ENCODE results near the gene GLDN. TPM values are rescaled to one million over a fixed set of nuclear protein-coding genes. Genes with fewer than 3 reads are reported as not detected.
A peak's percentile ranks its signal among the peaks of the same experiment; 100 is the strongest.

The GLDN gene
- total and polyA plus RNA-seq, 8 donors = 0.23 to 16.8 (median 0.68) TPM; not detected in 2

DNA sequence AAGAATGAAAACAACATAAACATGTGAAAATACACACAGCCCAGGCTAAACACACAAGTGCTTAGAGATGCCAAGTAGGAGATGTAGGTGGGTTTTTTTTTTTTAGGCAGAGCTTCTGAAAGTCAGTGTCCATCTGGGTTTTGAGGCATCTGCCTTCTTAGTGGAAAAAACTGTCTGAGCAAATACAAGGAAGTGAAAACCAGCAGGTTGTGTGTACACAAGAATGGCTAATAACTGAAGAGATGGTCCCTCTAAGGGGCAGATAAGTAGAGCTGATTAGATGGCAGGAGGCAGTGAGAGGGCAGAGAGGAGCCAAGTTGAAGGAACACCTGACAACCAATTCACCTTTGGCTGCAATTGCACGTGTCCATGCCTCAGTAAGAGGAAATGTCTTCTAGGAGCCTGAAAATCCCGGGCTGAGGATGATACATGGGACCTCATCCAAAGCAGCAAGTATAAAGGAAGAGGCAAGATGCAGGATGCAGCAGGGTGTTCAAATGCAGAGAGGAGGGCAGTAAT is 37.9 kb upstream of the GLDN start:
- ATAC-seq (no peak), FAIRE-seq (no peak), DNase-seq (no peak)
- intact Hi-C loops (cut with DNase I) = no loop called here
- no peak overlapping the region for H3K27ac ChIP-seq
- H3K4me3 ChIP-seq = no peak overlapping the region
- no peaks in the 10 kb centered on the region for H3K9me3 ChIP-seq
- H3K36me3 ChIP-seq = no peaks in the 10 kb centered on the region
- H3K4me1 ChIP-seq = peaks cover 0 to 8% (median 0%) of the 10 kb centered on the region in 3 donors
- H3K27me3 ChIP-seq = no peaks in the 10 kb centered on the region
- TF ChIP-seq, protein P1, sequence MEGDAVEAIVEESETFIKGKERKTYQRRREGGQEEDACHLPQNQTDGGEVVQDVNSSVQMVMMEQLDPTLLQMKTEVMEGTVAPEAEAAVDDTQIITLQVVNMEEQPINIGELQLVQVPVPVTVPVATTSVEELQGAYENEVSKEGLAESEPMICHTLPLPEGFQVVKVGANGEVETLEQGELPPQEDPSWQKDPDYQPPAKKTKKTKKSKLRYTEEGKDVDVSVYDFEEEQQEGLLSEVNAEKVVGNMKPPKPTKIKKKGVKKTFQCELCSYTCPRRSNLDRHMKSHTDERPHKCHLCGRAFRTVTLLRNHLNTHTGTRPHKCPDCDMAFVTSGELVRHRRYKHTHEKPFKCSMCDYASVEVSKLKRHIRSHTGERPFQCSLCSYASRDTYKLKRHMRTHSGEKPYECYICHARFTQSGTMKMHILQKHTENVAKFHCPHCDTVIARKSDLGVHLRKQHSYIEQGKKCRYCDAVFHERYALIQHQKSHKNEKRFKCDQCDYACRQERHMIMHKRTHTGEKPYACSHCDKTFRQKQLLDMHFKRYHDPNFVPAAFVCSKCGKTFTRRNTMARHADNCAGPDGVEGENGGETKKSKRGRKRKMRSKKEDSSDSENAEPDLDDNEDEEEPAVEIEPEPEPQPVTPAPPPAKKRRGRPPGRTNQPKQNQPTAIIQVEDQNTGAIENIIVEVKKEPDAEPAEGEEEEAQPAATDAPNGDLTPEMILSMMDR (IDR thresholded peaks at IDR 0.05) = no peak
- 56 to 61% methylated on average over 2 of the region's 2 CpGs for WGBS, 2 donors

DNA sequence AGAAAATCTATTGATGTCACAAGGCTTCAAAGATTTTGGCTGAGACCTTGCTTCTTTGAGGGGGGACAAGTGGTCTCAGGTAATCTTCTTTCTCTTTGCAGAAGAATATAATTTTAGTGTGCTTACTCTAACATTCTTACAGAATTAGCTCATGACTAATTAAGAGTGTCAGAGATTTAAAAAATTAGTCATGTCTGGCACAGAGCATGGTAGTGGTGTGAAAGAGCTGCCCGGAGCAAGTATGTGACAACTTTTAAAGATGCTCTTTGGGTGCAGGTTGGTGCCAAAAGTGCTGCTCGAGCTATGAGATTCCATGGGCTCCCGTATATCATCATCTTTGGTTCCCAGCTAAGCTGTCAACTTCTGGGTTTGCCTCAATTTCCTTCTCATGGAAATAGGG is 34.1 kb upstream of the GLDN start:
- Histone ChIP-seq H3K4me3 (no peak overlapping the region), H3K36me3 (no peaks in the 10 kb centered on the region), H3K27me3 (no peaks in the 10 kb centered on the region), H3K9me3 (no peaks in the 10 kb centered on the region), H3K27ac (no peak overlapping the region), H3K4me1 (no peaks in the 10 kb centered on the region)
- intact Hi-C loops (cut with DNase I) = no loop called here
- TF ChIP-seq, protein P1 (IDR thresholded peaks at IDR 0.05) = no peak
- 72 to 76% methylated on average over 3 of the region's 3 CpGs for whole genome bisulfite sequencing, 2 donors
- no peak for DNase-seq
- no peak for ATAC-seq
- FAIRE-seq = no peak

DNA sequence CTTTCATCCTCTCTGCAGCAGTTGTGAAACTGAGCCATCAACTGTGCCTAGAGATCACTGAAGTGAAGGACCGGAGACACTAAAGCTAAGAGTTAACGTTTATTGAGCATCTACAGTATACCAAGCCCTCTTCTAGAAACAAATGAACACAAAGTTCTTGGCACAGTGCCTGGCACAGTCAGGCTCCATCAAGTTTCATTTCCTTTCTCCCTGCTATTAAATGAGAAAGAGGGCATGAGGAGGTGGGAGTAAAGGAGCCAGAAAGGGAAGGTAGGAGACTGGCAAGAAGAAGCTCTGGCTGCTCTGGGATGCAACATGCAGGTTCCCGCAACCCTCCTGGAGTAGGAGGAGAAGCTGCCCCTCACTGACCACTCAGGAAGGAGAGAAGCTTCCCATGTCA is 33.6 kb upstream of the GLDN start:
- ATAC-seq (no peak), FAIRE-seq (no peak)

DNA sequence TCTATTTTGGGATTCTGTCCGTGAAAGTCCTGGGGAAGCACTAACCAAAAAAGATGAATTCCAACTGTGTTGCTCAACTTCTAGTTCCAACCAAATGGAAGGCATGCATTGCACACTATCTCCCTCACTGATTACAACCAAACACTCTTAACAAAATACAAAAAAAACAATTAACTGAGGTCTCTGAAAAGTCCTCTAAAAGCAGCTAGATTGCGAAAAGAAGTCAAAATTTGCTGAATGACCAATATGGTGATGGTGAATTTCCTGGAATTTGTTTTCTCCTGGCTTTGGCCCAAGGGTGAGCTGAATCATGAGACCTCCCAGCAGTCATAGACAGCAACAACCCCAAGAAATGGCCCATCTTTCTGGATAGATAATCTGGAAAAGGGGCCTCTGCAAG is 31.4 kb upstream of the GLDN start:
- Histone ChIP-seq H3K36me3 (no peaks in the 10 kb centered on the region), H3K27me3 (no peaks in the 10 kb centered on the region), H3K4me1 (no peaks in the 10 kb centered on the region), H3K27ac (no peak overlapping the region), H3K4me3 (no peak overlapping the region), H3K9me3 (no peaks in the 10 kb centered on the region)
- FAIRE-seq (no peak), DNase-seq (no peak), ATAC-seq (peak in 2 of 4 donors; percentile 29 to 53)
- intact Hi-C loops (cut with DNase I) = no loop called here
- 84 to 88% methylated on average over 2 of the region's 2 CpGs for WGBS, 2 donors
- TF ChIP-seq, protein P1 (IDR thresholded peaks at IDR 0.05) = no peak

More for the DNA sequence above, 33.6 kb upstream of the GLDN start:
- DNase-seq = no peak
- no peak overlapping the region for H3K4me3 ChIP-seq
- H3K9me3 ChIP-seq = no peaks in the 10 kb centered on the region
- no peak overlapping the region for H3K27ac ChIP-seq
- intact Hi-C loops (cut with DNase I) = no loop called here
- TF ChIP-seq, protein P1 (IDR thresholded peaks at IDR 0.05) = no peak
- H3K4me1 ChIP-seq = no peaks in the 10 kb centered on the region
- H3K36me3 ChIP-seq = no peaks in the 10 kb centered on the region
- 72 to 77% methylated on average over 3 of the region's 3 CpGs for WGBS, 2 donors
- H3K27me3 ChIP-seq = no peaks in the 10 kb centered on the region

DNA sequence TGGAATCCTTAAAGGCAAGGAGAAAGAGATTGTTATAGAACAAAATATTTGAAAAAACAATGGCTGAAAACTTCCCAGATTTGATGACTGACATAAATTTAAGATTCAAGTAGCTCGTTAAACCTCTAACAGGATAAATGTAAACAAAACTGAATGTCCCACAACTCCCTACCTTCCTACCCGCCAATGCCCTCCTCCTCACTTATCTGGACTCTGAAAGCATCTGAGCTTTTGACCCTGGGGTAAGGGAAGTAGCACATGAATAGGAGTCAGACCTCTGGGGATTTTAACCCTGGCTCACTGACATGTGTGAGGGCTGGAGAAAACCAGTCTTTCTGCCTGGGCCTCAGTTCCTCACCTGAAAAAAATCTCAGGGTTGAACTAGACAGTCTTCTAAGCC is 29.9 kb upstream of the GLDN start:
- H3K27me3 ChIP-seq = no peaks in the 10 kb centered on the region
- no peak overlapping the region for H3K27ac ChIP-seq
- H3K36me3 ChIP-seq = no peaks in the 10 kb centered on the region
- 64 to 68% methylated on average over 2 of the region's 2 CpGs for WGBS, 2 donors
- H3K4me3 ChIP-seq = no peak overlapping the region
- intact Hi-C loops (cut with DNase I) = no loop called here
- TF ChIP-seq, protein P1 (IDR thresholded peaks at IDR 0.05) = no peak
- no peaks in the 10 kb centered on the region for H3K9me3 ChIP-seq
- no peak for FAIRE-seq
- DNase-seq = no peak
- no peak for ATAC-seq
- no peaks in the 10 kb centered on the region for H3K4me1 ChIP-seq

Measured in pancreas (tissue), 10 donors.